HG03558 (cell line): ENCODE data around the gene NR6A1.

Source experiments
- ATAC-seq: cut with Tn5 transposase; IDR thresholded peaks from one replicate; pipeline ENCODE4 v1.9.1; 2021; ENCODE audit warnings: moderate number of reproducible peaks; ENCODE audit not compliant: unreplicated experiment; ENCODE audit errors: extremely low read depth

Gene NR6A1

GRCh38 chr9:124468061-124468740 is 302.9 kb downstream of the NR6A1 start:
- no peak for ATAC-seq

- ATAC-seq: no peak
Observed at GRCh38 chr9:124467410-124468060, 303.6 kb downstream of the NR6A1 start.
